Fibroblast of lung (primary cell): ENCODE measurements around the gene NEUROD1.
"Not testable (repeated sequence)": the region's sequence is repeated elsewhere in the genome, so short reads cannot be mapped to it uniquely, and the experiment has no call there.

Source experiments
- EZH2 ChIP-seq: IDR thresholded peaks from 2 replicates; pipeline ENCODE4 v1.5.1; 2012; ENCODE audit warnings: low read length, control low read depth, mild to moderate bottlenecking; ENCODE audit errors: missing control alignments
- TF ChIP-seq, protein P1 (sequence below), 2 donors: IDR thresholded peaks in 1 of 2; conservative IDR thresholded peaks in 1 of 2; 1 replicate in 1 of 2; 2 replicates in 1 of 2; pipeline ENCODE4 v1.5.1; 2011 to 2012; ENCODE audit warnings: low read length in 2 of 2, control low read depth in 1 of 2, inconsistent platforms in 1 of 2, low read depth in 1 of 2, mild to moderate bottlenecking in 1 of 2

GRCh38 chr2:181711051-181711450, 30.7 kb upstream of the NEUROD1 start:
- TF ChIP-seq, protein P1, sequence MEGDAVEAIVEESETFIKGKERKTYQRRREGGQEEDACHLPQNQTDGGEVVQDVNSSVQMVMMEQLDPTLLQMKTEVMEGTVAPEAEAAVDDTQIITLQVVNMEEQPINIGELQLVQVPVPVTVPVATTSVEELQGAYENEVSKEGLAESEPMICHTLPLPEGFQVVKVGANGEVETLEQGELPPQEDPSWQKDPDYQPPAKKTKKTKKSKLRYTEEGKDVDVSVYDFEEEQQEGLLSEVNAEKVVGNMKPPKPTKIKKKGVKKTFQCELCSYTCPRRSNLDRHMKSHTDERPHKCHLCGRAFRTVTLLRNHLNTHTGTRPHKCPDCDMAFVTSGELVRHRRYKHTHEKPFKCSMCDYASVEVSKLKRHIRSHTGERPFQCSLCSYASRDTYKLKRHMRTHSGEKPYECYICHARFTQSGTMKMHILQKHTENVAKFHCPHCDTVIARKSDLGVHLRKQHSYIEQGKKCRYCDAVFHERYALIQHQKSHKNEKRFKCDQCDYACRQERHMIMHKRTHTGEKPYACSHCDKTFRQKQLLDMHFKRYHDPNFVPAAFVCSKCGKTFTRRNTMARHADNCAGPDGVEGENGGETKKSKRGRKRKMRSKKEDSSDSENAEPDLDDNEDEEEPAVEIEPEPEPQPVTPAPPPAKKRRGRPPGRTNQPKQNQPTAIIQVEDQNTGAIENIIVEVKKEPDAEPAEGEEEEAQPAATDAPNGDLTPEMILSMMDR (conservative IDR thresholded peaks at IDR 0.05 in 1 of 2, IDR thresholded peaks at IDR 0.05 in 1 of 2; ENCODE audit: low read depth in 1 of 2, low read length in 2 of 2) = not testable (repeated sequence)
- TF ChIP-seq EZH2 = not testable (repeated sequence)
